Vagina (tissue), 2 donors: ENCODE measurements around the gene BCL2L2. TPM values are rescaled to one million over a fixed set of nuclear protein-coding genes. Genes with fewer than 3 reads are reported as not detected.

Experiments used
- DNase-seq, 2 donors: peaks; one replicate each; pipeline ENCODE4 v3.0.0-alpha.2; 2017; ENCODE audit errors: extremely low spot score in 2 of 2
- H3K27ac ChIP-seq: fragments of 200-600 bp; sonication (generic); one replicate; pipeline ENCODE4 v1.5.1; 2019
- H3K27me3 ChIP-seq: fragments of 200-600 bp; sonication (generic); one replicate; pipeline ENCODE4 v1.5.1; 2019
- H3K36me3 ChIP-seq, 2 donors: fragments of 200-600 bp; sonication (generic); one replicate each; pipeline ENCODE4 v1.5.1; 2017 to 2019
- H3K4me1 ChIP-seq: fragments of 200-600 bp; sonication (generic); one replicate; pipeline ENCODE4 v1.5.1; 2019
- H3K4me3 ChIP-seq, 2 donors: fragments of 200-600 bp; sonication (generic); 1 replicate in 1 of 2; 2 replicates in 1 of 2; pipeline ENCODE4 v1.5.1; 2016 to 2019
- H3K9me3 ChIP-seq: fragments of 200-600 bp; sonication (generic); one replicate; pipeline ENCODE4 v1.5.1; 2019
- CTCF ChIP-seq, 3 experiments: fragments of 450-650 bp in 2 of 3; fragments of 200-600 bp in 1 of 3; sonication (generic) in 1 of 3; IDR thresholded peaks; one replicate each; pipeline ENCODE4 v1.5.1; 2017 to 2019; ENCODE audit warnings: antibody characterized with exemption in 3 of 3, mild to moderate bottlenecking in 2 of 3, moderate library complexity in 2 of 3
- POLR2A ChIP-seq, 2 donors: fragments of 450-650 bp; IDR thresholded peaks; one replicate each; pipeline ENCODE4 v1.6.1; 2017; ENCODE audit warnings: antibody characterized with exemption in 2 of 2, mild to moderate bottlenecking in 2 of 2, moderate library complexity in 2 of 2
- POLR2AphosphoS5 ChIP-seq, 2 donors: sonication (generic); formaldehyde crosslinking; IDR thresholded peaks; one replicate each; pipeline ENCODE4 v1.9.0; 2017; ENCODE audit warnings: antibody characterized with exemption in 2 of 2, mild to moderate bottlenecking in 2 of 2, low read depth in 1 of 2; ENCODE audit not compliant: insufficient read depth in 1 of 2
- intact Hi-C: fragments of 100-400 bp; cut with DNase I; formaldehyde crosslinking; loops from one replicate; pipeline ENCODE4 v1.15.1; 2023
- total RNA-seq: library from RNA; depleted of rRNA; stranded (reverse); fragments of >200 nt; gene quantifications from one replicate; pipeline ENCODE4 v1.2.3, GENCODE V29; 2016

BCL2L2 gene
- total RNA-seq, 1 donor from 2014 or later: 31.7 TPM

- H3K27me3 ChIP-seq: no peaks in the 10 kb centered on the region
- H3K4me1 ChIP-seq: peaks cover 51% of the 10 kb centered on the region
- H3K4me3 ChIP-seq: peak overlapping the region; percentile 72 to 75
- H3K9me3 ChIP-seq: no peaks in the 10 kb centered on the region
- intact Hi-C loops: no loop called here
- DNase-seq: no peak
- H3K27ac ChIP-seq: peak overlapping the region; percentile 90
- H3K36me3 ChIP-seq: peaks cover 0 to 12% of the 10 kb centered on the region in 2 donors
- TF ChIP-seq POLR2A (IDR thresholded peaks at IDR 0.05): no peak
- TF ChIP-seq POLR2AphosphoS5 (IDR thresholded peaks at IDR 0.05; ENCODE audit: insufficient read depth in 1 of 2, low read depth in 1 of 2): no peak
- TF ChIP-seq CTCF (IDR thresholded peaks at IDR 0.05): no peak
Measured at GRCh38 chr14:23307146-23307530, 505 bp downstream of the BCL2L2 start.

GRCh38 chr14:23307687-23308644 lies 1.3 kb downstream of the BCL2L2 start:
- Histone ChIP-seq H3K4me3 (peak overlapping the region; percentile 72 to 75), H3K27ac (peak overlapping the region; percentile 90), H3K4me1 (peaks cover 49% of the 10 kb centered on the region), H3K36me3 (peaks cover 0 to 12% of the 10 kb centered on the region in 2 donors), H3K27me3 (no peaks in the 10 kb centered on the region), H3K9me3 (no peaks in the 10 kb centered on the region)
- intact Hi-C loops: no loop called here
- DNase-seq: no peak
- TF ChIP-seq POLR2AphosphoS5 (IDR thresholded peaks at IDR 0.05; ENCODE audit: insufficient read depth in 1 of 2, low read depth in 1 of 2) (no peak), POLR2A (IDR thresholded peaks at IDR 0.05) (no peak), CTCF (IDR thresholded peaks at IDR 0.05) (no peak)

- peaks cover 46% of the 10 kb centered on the region for H3K4me1 ChIP-seq
Measured at GRCh38 chr14:23308721-23309445, 2.2 kb downstream of the BCL2L2 start.

GRCh38 chr14:23310546-23310945 lies 3.9 kb downstream of the BCL2L2 start:
- H3K4me1 ChIP-seq: peaks cover 44% of the 10 kb centered on the region
- intact Hi-C loops: no loop called here
- H3K27ac ChIP-seq: no peak overlapping the region
- no peaks in the 10 kb centered on the region for H3K27me3 ChIP-seq
- H3K4me3 ChIP-seq: no peak overlapping the region
- peaks cover 0 to 12% of the 10 kb centered on the region in 2 donors for H3K36me3 ChIP-seq
- TF ChIP-seq CTCF (IDR thresholded peaks at IDR 0.05) (no peak), POLR2AphosphoS5 (IDR thresholded peaks at IDR 0.05; ENCODE audit: insufficient read depth in 1 of 2, low read depth in 1 of 2) (no peak), POLR2A (IDR thresholded peaks at IDR 0.05) (no peak)
- no peaks in the 10 kb centered on the region for H3K9me3 ChIP-seq
- DNase-seq: no peak

More at GRCh38 chr14:23308721-23309445, 2.2 kb downstream of the BCL2L2 start:
- no peak for DNase-seq
- Histone ChIP-seq H3K27me3 (no peaks in the 10 kb centered on the region), H3K27ac (peak overlapping the region; percentile 90), H3K9me3 (no peaks in the 10 kb centered on the region), H3K4me3 (no peak overlapping the region), H3K36me3 (peaks cover 0 to 12% of the 10 kb centered on the region in 2 donors)
- intact Hi-C loops: no loop called here
- TF ChIP-seq POLR2AphosphoS5 (IDR thresholded peaks at IDR 0.05; ENCODE audit: insufficient read depth in 1 of 2, low read depth in 1 of 2): no peak
- no peak for TF ChIP-seq POLR2A (IDR thresholded peaks at IDR 0.05)

- no peak for DNase-seq
- no peaks in the 10 kb centered on the region for H3K9me3 ChIP-seq
- H3K4me1 ChIP-seq: peaks cover 9% of the 10 kb centered on the region
- TF ChIP-seq CTCF (IDR thresholded peaks at IDR 0.05): no peak
- H3K36me3 ChIP-seq: no peaks in the 10 kb centered on the region
- H3K4me3 ChIP-seq: no peak overlapping the region
- intact Hi-C loops: no loop called here
- no peaks in the 10 kb centered on the region for H3K27me3 ChIP-seq
- H3K27ac ChIP-seq: no peak overlapping the region
Measured at GRCh38 chr14:23316300-23316699, 9.7 kb downstream of the BCL2L2 start.
